Measurements from ENCODE around the gene DCDC2B.

Gene DCDC2B

GRCh38 chr1:32220746-32221580 lies 12.1 kb downstream of the DCDC2B start:
- Histone ChIP-seq H3K4me2 (ENCODE audit: low read depth, low read length, poor library complexity, severe bottlenecking) (peak overlapping the region; percentile 98), H3K9me2 (replicated peaks; ENCODE audit: insufficient read depth, low read length) (no peaks in the 10 kb centered on the region), H3K36me3 (ENCODE audit: low read length) (no peaks in the 10 kb centered on the region), H3K4me3 (ENCODE audit: insufficient read depth, low read length, poor library complexity, severe bottlenecking) (peak overlapping the region; percentile 99), H3F3A (ENCODE audit: insufficient read depth) (no peaks in the 10 kb centered on the region), H3K9ac (ENCODE audit: low read length) (peak overlapping the region; percentile 94), H3K9me3 (ENCODE audit: insufficient read depth, low read length) (no peaks in the 10 kb centered on the region), H3K79me2 (ENCODE audit: insufficient read depth, low read length) (peaks cover 22% of the 10 kb centered on the region), H2AFZ (ENCODE audit: low read depth, low read length, severe bottlenecking) (no peak overlapping the region), H3K27me3 (ENCODE audit: low read length) (no peaks in the 10 kb centered on the region), H4K20me1 (ENCODE audit: low read depth, low read length) (no peaks in the 10 kb centered on the region), H3K27ac (ENCODE audit: low read depth, low read length) (no peak overlapping the region)
- TF ChIP-seq EZH2phosphoT487 (conservative IDR thresholded peaks at IDR 0.05; ENCODE audit: low read length) (no peak), CTCF (IDR thresholded peaks at IDR 0.05; ENCODE audit: insufficient read depth, low read length, poor library complexity, severe bottlenecking) (no peak)

GRCh38 chr1:32221581-32221979 lies 12.7 kb downstream of the DCDC2B start:
- Histone ChIP-seq H3K9me2 (replicated peaks; ENCODE audit: insufficient read depth, low read length) (no peaks in the 10 kb centered on the region), H3K27me3 (ENCODE audit: low read length) (no peaks in the 10 kb centered on the region), H3K9ac (ENCODE audit: low read length) (peak overlapping the region; percentile 94), H3K9me3 (ENCODE audit: insufficient read depth, low read length) (no peaks in the 10 kb centered on the region), H3K27ac (ENCODE audit: low read depth, low read length) (no peak overlapping the region), H3K79me2 (ENCODE audit: insufficient read depth, low read length) (peaks cover 22% of the 10 kb centered on the region), H3K4me3 (ENCODE audit: insufficient read depth, low read length, poor library complexity, severe bottlenecking) (peak overlapping the region; percentile 99), H3K36me3 (ENCODE audit: low read length) (no peaks in the 10 kb centered on the region), H3K4me2 (ENCODE audit: low read depth, low read length, poor library complexity, severe bottlenecking) (peak overlapping the region; percentile 98), H3F3A (ENCODE audit: insufficient read depth) (no peaks in the 10 kb centered on the region), H2AFZ (ENCODE audit: low read depth, low read length, severe bottlenecking) (peak overlapping the region; percentile 91), H4K20me1 (ENCODE audit: low read depth, low read length) (no peaks in the 10 kb centered on the region)
- TF ChIP-seq EZH2phosphoT487 (conservative IDR thresholded peaks at IDR 0.05; ENCODE audit: low read length) (no peak), CTCF (IDR thresholded peaks at IDR 0.05; ENCODE audit: insufficient read depth, low read length, poor library complexity, severe bottlenecking) (no peak)

GRCh38 chr1:32221980-32222755 lies 13.3 kb downstream of the DCDC2B start, which contains the start of the genes EIF3I and TMEM234:
TSS of gene EIF3I (plus strand) at chr1:32222407. CDS start at chr1:32222442, 35 bp downstream.
TSS of gene TMEM234 (minus strand) at chr1:32222353. CDS start at chr1:32222322, 31 bp downstream.
- Histone ChIP-seq H3K4me3 (ENCODE audit: insufficient read depth, low read length, poor library complexity, severe bottlenecking) (peak within 1 kb of the TSS; percentile 99), H2AFZ (ENCODE audit: low read depth, low read length, severe bottlenecking) (peak within 1 kb of the TSS; percentile 91), H3K27ac (ENCODE audit: low read depth, low read length) (0 out of 2 replicates have a peak within 1 kb of the TSS, but pooled peaks have one; percentile 40), H3K9ac (ENCODE audit: low read length) (peak within 1 kb of the TSS; percentile 94), H4K20me1 (ENCODE audit: low read depth, low read length) (no peaks in the 10 kb centered on the region), H3K79me2 (ENCODE audit: insufficient read depth, low read length) (peaks cover 22% of the 10 kb centered on the region), H3K36me3 (ENCODE audit: low read length) (no peaks in the 10 kb centered on the region), H3F3A (ENCODE audit: insufficient read depth) (no peaks in the 10 kb centered on the region), H3K9me3 (ENCODE audit: insufficient read depth, low read length) (no peaks in the 10 kb centered on the region), H3K27me3 (ENCODE audit: low read length) (no peaks in the 10 kb centered on the region), H3K9me2 (replicated peaks; ENCODE audit: insufficient read depth, low read length) (no peaks in the 10 kb centered on the region), H3K4me2 (ENCODE audit: low read depth, low read length, poor library complexity, severe bottlenecking) (peak within 1 kb of the TSS; percentile 98)
- TF ChIP-seq CTCF (IDR thresholded peaks at IDR 0.05; ENCODE audit: insufficient read depth, low read length, poor library complexity, severe bottlenecking) (no peak), EZH2phosphoT487 (conservative IDR thresholded peaks at IDR 0.05; ENCODE audit: low read length) (no peak)

Data from SU-DHL-6 (cell line).